HG02870 (cell line): ENCODE measurements around the gene MACROD2.
"Not testable (repeated sequence)": the region's sequence is repeated elsewhere in the genome, so short reads cannot be mapped to it uniquely, and the experiment has no call there.

Source experiments
- ATAC-seq: cut with Tn5 transposase; IDR thresholded peaks from one replicate; pipeline ENCODE4 v1.9.1; 2021; ENCODE audit warnings: mild to moderate bottlenecking, moderate library complexity; ENCODE audit not compliant: unreplicated experiment

Gene MACROD2

DNA sequence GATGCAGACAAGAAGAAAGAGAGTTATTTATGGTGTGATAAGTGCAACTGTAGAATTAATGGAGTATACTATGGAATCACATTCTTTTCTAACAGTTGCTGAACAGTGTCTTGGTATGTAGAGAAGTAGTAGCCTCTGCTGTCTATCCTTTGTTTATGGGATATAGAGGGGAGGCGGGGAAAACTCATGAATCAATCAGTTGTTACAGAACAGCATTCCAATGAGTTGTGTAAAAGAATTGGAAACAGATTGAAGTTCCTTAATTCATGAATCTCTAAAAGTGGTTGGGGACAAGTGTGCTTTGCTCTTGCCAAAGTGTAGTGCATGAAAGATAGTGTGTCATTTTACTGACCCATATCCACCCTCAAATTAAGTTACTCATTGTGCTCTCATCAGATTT is 264.4 kb downstream of the MACROD2 start:
- no peak for ATAC-seq

GRCh38 chr20:14260367-14260766 is 265.1 kb downstream of the MACROD2 start:
- no peak for ATAC-seq

- no peak for ATAC-seq
Measured at GRCh38 chr20:14264869-14265268, 269.6 kb downstream of the MACROD2 start.

DNA sequence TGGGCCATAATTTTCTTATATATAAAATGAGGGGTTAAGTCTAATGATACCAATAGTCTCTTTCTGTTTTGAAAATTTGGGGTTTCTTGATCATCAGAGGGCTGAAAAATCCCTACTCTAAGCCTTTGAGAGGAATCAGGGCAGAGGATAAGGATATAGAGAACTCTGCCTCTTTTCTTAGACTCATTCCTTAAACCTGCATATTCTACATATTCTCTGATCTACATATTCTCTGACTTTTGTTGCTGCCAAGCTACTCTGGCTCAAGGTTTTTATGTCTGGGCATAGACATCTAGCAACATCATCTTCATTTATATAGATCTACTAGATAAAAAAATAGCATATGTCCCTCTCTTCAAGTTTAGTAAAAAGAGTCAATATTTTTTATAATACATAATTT is 270.9 kb downstream of the MACROD2 start:
- no peak for ATAC-seq

DNA sequence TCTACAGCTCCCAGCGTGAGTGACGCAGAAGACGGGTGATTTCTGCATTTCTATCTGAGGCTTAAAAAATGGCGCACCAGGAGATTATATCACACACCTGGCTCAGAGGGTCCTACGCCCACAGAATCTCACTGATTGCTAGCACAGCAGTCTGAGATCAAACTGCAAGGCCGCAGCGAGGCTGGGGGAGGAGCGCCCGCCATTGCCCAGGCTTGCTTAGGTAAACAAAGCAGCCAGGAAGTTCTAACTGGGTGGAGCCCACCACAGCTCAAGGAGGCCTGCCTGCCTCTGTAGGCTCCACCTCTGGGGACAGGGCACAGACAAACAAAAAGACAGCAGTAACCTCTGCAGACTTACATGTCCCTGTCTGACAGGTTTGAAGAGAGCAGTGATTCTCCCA is 275.4 kb downstream of the MACROD2 start:
- not testable (repeated sequence) for ATAC-seq

DNA sequence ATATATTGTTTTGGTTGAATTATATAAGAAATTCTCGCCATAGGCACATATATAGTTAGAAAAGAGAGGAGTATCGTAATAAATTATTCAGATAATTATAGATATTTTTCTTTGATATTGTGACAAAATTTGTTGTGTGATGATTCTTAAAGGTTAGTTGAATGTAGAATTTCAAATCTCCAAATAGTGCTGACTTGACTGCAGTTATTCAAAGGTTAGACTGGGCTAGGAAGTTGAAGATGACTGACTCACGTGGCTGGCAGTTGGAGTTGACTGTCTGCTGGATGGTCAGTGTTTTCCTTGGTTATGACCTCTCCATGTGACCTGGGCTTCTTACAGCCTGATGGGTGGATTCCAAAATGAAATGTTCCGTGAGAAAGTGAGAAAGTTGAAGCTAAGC is 286.8 kb downstream of the MACROD2 start:
- ATAC-seq = no peak

- no peak for ATAC-seq
Measured at GRCh38 chr20:14284443-14284842, 289.1 kb downstream of the MACROD2 start.

DNA sequence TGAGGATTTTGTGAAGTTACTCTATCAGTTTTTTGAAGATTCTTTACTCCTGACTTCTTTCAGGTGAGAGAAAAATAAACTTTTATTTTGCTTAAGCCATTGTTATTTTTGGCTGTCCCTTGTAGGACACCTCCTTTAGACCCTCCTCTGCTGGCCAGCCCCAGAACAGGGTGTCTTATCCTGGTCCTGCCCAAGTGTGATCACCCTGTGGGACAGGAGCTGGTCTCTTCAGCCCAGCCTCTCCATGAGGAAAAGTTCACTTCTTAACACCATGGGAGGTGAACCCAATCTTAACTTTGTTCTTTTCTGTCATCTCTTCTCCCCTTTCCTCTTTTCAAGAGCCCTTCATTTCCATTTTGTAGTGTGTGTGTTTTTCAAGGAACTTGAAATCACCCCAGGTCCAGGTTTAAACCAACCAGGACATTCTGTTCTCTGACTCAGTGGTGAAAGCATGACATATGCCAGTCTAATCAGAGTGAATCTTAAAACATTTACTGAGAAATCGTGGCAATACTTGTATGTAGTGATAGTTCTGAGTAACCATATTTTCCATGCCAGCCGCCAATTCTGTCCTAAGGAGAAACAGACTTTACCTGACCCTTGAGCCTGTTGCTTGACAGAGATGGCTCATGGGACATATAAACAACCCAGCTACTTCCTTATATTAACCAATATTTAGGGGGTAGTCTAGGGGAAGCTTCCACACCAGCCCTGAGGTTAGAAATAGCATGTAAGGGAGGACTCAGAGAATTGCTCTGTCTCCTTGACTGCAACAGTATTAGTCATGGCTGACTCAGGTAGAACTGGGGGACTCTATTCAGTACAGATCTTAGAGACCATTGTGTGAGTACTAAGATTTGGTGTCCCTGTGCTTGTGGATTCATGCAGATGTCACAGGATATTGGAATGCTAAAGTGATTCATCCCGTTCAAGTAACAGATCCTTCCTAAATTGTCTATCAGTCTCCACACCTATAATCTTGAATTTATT is 293.3 kb downstream of the MACROD2 start:
- no peak for ATAC-seq

DNA sequence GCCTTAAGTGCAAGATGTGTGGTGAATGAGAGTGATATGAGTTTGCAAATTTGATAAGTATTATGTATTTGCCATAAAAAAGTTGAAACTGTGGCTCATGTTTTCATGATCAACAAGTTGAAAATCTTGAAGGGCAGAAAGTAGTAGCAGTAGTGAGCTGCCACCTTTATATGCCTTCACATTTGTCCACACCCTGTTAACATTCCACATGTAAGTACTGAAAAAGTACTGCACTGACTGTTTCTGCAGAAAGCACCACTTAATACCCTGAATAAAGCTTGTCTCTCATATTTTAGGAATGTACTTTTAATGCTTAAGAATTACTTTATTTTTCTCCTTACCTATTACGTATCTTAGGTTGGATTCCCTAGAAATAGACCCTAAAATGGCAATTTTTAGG is 296.2 kb downstream of the MACROD2 start:
- ATAC-seq = no peak

DNA sequence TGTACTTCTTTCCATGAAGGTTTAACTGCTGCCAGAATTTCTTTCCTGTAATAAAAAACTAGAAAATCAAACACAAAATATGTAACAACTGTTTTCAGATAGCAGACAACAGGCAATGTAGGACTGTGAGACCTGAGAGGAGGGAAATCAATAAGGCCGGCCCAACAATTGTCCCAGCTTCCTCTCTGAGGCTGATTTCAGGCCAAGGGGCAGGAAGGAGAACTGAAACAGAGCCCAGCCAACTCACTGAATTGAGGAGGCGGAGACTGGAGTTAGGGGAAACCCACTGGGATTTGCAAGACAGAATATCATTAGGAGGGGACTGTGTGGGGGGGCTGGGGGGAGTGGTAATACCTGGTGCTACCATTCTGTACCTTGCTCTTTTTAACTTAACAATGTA is 299.9 kb downstream of the MACROD2 start:
- peak; percentile 76 for ATAC-seq

GRCh38 chr20:14295770-14296309 is 300.5 kb downstream of the MACROD2 start:
- no peak for ATAC-seq

- no peak for ATAC-seq
Measured at GRCh38 chr20:14299831-14300230, 304.5 kb downstream of the MACROD2 start.

DNA sequence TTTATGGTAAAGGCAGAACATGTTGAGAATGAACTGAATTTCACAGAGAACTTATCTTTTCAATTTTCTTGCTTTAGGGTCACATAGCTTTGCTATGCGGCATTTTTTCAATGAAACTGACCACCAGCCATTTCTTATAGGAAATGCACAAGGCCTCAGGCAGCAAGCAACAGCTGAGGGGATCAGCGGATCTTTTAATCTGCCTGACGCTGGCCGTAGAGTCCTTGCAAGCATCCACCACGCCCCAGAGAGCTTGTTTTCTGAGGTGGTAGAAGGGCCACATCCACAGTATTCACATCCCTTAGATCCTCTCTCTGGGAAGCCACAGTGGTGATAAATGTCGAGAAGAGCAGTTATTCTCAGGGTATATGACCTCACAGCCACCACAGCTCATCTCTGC is 307.8 kb downstream of the MACROD2 start:
- no peak for ATAC-seq

DNA sequence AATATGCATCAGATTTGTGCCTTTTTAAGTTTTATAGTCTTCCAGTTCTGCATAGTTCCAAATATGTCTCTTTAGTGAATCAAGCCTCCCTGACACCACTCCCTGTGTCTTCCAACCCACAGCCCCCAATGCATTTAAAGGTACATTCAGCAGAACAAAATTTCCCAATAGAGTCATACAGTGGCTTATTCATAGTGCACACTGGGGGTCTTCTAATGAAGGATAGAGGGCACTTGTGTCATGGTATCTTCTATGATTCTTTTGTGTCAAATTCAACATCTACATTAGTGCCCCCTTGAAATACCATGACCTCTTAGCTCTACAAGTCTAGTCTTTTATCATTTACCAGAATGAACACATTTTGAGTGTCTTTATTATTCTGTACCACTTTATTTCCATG is 308.3 kb downstream of the MACROD2 start:
- no peak for ATAC-seq

DNA sequence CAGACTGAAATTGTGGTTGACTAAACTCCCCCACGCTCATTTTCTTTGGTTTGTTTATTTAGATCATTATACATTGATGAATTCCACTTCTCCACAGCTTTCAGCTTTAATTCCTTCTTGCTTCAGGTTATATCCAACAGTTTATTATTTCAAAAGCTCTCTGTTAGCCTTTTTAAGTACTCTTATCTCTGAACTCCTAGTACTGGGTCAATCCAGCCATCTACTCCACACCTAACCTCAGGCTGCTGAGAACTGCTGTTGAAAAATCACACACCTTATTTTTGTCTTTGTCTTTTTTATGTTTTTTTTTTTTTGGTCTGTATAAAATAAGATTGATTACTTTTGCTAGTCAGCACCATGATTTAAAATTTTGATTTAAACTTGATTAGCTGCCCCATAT is 309.2 kb downstream of the MACROD2 start:
- ATAC-seq = no peak

DNA sequence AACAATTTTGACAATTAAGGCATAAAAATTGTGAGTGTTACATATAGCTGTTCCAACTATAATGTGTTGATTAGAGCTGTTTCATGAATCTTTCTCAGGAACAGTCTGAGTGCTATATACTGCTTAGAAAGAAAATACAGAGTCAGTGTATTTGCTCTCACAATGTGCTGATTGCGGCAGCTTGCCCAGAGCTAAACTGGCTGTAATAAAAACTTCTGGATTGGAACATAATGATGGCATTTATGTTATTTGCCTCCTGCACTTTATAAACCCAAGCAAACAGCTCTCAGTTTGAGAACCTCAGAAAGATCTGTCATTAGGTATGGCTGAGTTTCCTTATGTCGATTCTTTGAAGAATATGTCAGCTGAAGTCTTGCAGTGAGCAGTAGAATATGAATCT is 312.6 kb downstream of the MACROD2 start:
- no peak for ATAC-seq

DNA sequence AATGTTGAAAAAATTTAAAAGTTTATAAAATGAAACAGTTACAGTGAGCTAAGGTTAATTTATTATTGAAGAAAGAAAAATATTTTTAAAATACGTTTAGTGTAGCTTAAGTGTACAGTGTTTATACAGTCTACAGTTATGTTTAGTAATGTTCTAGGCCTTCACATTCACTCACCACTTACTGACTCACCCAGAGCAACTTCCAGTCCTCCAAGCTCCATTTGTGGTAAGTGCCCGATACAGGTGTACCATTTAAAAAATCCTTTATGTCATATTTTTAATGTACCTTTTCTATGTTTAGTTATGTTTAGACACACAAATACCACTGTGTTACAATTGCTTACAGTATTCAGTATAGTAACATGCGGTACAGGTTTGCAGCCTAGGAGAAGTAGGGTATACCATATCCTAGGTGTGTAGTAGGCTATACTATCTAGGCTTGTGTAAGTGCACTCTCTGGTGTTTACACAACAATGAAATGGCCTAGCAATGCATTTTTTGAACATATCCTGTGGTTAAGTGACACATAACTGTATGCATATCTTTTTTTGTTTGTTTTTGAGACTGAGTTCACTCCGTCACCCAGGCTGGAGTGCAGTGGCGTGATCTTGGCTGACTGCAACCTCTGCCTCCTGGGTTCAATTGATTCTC is 315.8 kb downstream of the MACROD2 start:
- ATAC-seq = no peak

GRCh38 chr20:14312001-14312400 is 316.7 kb downstream of the MACROD2 start:
- no peak for ATAC-seq

DNA sequence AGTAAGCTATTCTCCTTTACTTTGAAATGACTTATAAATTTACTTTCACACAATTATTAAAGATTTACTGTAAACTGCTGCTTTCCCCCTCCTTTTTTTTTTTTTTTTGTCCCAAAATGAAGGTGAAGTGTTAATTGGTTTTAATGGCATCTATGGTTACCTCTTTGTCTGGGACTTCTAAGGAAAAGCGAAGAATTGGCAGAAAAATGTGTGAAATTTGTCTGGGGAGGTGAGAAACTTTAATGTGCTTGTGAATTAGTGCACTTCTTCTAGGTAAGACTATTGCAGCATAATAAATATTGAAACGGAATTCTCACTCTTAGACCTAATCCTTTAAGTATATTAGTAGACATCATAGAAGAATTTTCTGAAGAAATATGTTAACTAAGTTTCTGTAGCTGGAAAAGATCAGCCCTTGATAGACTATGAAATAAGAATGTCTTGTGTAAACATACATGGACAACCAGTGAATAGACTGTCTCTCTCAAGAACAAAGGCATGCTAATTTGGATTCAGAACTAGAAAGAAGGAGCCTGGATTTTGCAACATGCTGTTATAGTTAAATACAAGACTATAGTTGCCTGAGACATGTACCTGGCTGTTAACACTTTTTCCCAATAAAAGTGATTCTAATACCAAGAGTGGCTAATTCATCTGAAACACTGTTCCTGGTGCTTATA is 318.2 kb downstream of the MACROD2 start:
- no peak for ATAC-seq

GRCh38 chr20:14319704-14320103 is 324.4 kb downstream of the MACROD2 start:
- ATAC-seq = no peak

DNA sequence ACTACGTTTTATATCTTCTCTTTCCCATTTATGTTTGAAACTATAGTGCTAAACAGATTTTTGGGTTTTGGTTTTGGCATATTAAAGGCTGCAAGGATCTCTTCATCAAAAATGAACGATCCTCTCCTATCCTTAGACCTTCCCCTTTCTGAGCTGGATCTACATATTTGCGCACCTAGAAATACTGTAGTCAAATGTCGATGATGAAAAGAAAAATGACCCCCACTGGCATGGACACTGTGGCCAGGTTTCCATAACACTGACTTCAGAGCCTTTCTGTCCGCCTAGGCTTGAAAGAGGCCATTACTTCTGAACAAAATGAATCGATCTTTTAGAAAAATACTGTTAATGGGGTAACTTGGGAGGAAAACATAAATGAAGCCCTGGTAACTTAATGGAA is 336.3 kb downstream of the MACROD2 start:
- ATAC-seq = no peak
